RKO (cell line): ENCODE measurements around the gene LYRM7.
A peak's percentile ranks its signal among the peaks of the same experiment; 100 is the strongest.
"Not testable (repeated sequence)": the region's sequence is repeated elsewhere in the genome, so short reads cannot be mapped to it uniquely, and the experiment has no call there.

Source experiments
- DNase-seq: peaks from one replicate; pipeline ENCODE4 v3.0.0-alpha.2; 2016; ENCODE audit warnings: low spot score

LYRM7 gene

GRCh38 chr5:131180407-131180806 is 9.7 kb downstream of the LYRM7 start:
- no peak for DNase-seq

GRCh38 chr5:131182839-131183238 is 12.1 kb downstream of the LYRM7 start:
- no peak for DNase-seq

- no peak for DNase-seq
Measured at GRCh38 chr5:131185523-131186104, 14.9 kb downstream of the LYRM7 start.

GRCh38 chr5:131186561-131187256 is 16.0 kb downstream of the LYRM7 start:
- peak; percentile 51 for DNase-seq

GRCh38 chr5:131193106-131193505 is 22.4 kb downstream of the LYRM7 start:
- no peak for DNase-seq

- DNase-seq = not testable (repeated sequence)
Measured at GRCh38 chr5:131193897-131194296, 23.2 kb downstream of the LYRM7 start.

GRCh38 chr5:131194725-131195124 is 24.0 kb downstream of the LYRM7 start:
- DNase-seq = no peak

GRCh38 chr5:131195696-131196095 is 25.0 kb downstream of the LYRM7 start:
- DNase-seq = no peak

- no peak for DNase-seq
Measured at GRCh38 chr5:131196331-131196730, 25.6 kb downstream of the LYRM7 start.

GRCh38 chr5:131198625-131199024 is 27.9 kb downstream of the LYRM7 start:
- DNase-seq = no peak

- no peak for DNase-seq
Measured at GRCh38 chr5:131200560-131200959, 29.8 kb downstream of the LYRM7 start.

- DNase-seq = no peak
Measured at GRCh38 chr5:131204964-131205363, 34.2 kb downstream of the LYRM7 start.

GRCh38 chr5:131206061-131206460 is 35.3 kb downstream of the LYRM7 start:
- no peak for DNase-seq

GRCh38 chr5:131206772-131207171 is 36.0 kb downstream of the LYRM7 start:
- no peak for DNase-seq

GRCh38 chr5:131209175-131209505 is 38.4 kb downstream of the LYRM7 start:
- DNase-seq = no peak

- no peak for DNase-seq
Measured at GRCh38 chr5:131209506-131210150, 38.9 kb downstream of the LYRM7 start.

GRCh38 chr5:131210151-131210510 is 39.4 kb downstream of the LYRM7 start:
- no peak for DNase-seq

- DNase-seq = no peak
Measured at GRCh38 chr5:131211669-131212068, 40.9 kb downstream of the LYRM7 start.

- no peak for DNase-seq
Measured at GRCh38 chr5:131212471-131213021, 41.8 kb downstream of the LYRM7 start.

GRCh38 chr5:131214609-131215227 is 44.0 kb downstream of the LYRM7 start:
- no peak for DNase-seq

- no peak for DNase-seq
Measured at GRCh38 chr5:131217791-131218190, 47.0 kb downstream of the LYRM7 start.

- peak; percentile 25 for DNase-seq
Measured at GRCh38 chr5:131218392-131218791, 47.6 kb downstream of the LYRM7 start.

- no peak for DNase-seq
Measured at GRCh38 chr5:131220566-131220965, 49.8 kb downstream of the LYRM7 start.
